K562 (cell line): ENCODE measurements around the gene MPND. TPM values are rescaled to one million over a fixed set of nuclear protein-coding genes. Genes with fewer than 3 reads are reported as not detected.

Experiments
- ARNT ChIP-seq, 2 experiments: fragments of 450-650 bp; IDR thresholded peaks; 2 replicates each; pipeline ENCODE4 v1.6.1; 2016; ENCODE audit warnings: mild to moderate bottlenecking in 1 of 2
- CBFB ChIP-seq: sonication (generic); formaldehyde crosslinking; IDR thresholded peaks from 2 replicates; pipeline ENCODE4 v1.4.0; 2020; ENCODE audit warnings: mild to moderate bottlenecking, missing genetic modification reagents
- E2F1 ChIP-seq: sonication (generic); formaldehyde crosslinking; IDR thresholded peaks from 2 replicates; pipeline ENCODE4 v1.8.1; 2023; ENCODE audit warnings: mild to moderate bottlenecking, missing genetic modification reagents, moderate library complexity
- FOSL1 ChIP-seq: fragments of 200-800 bp; sonication (Bioruptor generic); conservative IDR thresholded peaks from 2 replicates; pipeline ENCODE4 v1.6.1; 2016; ENCODE audit warnings: missing genetic modification characterization, missing compliant biosample characterization
- HMG20B ChIP-seq: fragments of 250-450 bp; sonication (Bioruptor Pico); IDR thresholded peaks from 2 replicates; pipeline ENCODE4 v1.5.0; 2021; ENCODE audit warnings: mild to moderate bottlenecking
- NFIX ChIP-seq: fragments of 250-450 bp; sonication (Bioruptor Pico); IDR thresholded peaks from 2 replicates; pipeline ENCODE4 v1.4.0; 2020; ENCODE audit warnings: low read depth, mild to moderate bottlenecking, moderate library complexity
- POLR2AphosphoS5 ChIP-seq: IDR thresholded peaks from 2 replicates; pipeline ENCODE4 v1.6.1; 2011; ENCODE audit warnings: mild to moderate bottlenecking, low read depth, low read length, moderate library complexity; ENCODE audit not compliant: control insufficient read depth, insufficient read depth
- RBM22 ChIP-seq: fragments of 200-400 bp; formaldehyde crosslinking; IDR thresholded peaks from 2 replicates; pipeline ENCODE4 v1.6.1; 2018; ENCODE audit warnings: low read length, low read depth; ENCODE audit not compliant: poor library complexity, severe bottlenecking
- SMARCE1 ChIP-seq: fragments of 450-650 bp; IDR thresholded peaks from 2 replicates; pipeline ENCODE4 v1.7.1; 2016; ENCODE audit warnings: mild to moderate bottlenecking
- TCF7L2 ChIP-seq: fragments of 150-350 bp; IDR thresholded peaks from 2 replicates; pipeline ENCODE4 v1.6.1; 2016; ENCODE audit warnings: low read depth, mild to moderate bottlenecking, low read length, moderate library complexity
- TRIM28 ChIP-seq: fragments of 450-650 bp; IDR thresholded peaks from 2 replicates; pipeline ENCODE4 v1.6.1; 2017
- XRCC4 ChIP-seq: IDR thresholded peaks from one replicate; pipeline ENCODE4 v1.6.1; 2011; ENCODE audit not compliant: insufficient read depth, insufficient read length; ENCODE audit errors: extremely low read depth
- ZHX1 ChIP-seq: fragments of 150-350 bp; conservative IDR thresholded peaks from 2 replicates; pipeline ENCODE4 v1.6.1; 2014; ENCODE audit warnings: low read length
- ZNF449 ChIP-seq: fragments of 250-450 bp; sonication (Bioruptor Pico); IDR thresholded peaks from 2 replicates; pipeline ENCODE4 v1.8.0; 2022; ENCODE audit warnings: moderate library complexity, mild to moderate bottlenecking, inconsistent platforms
- ZNF655 ChIP-seq: fragments of 250-450 bp; sonication (Bioruptor Pico); IDR thresholded peaks from 2 replicates; pipeline ENCODE4 v1.5.0; 2021
- polyA plus RNA-seq, 8 experiments: library from polyadenylated mRNA; depleted of rRNA in 4 of 8; stranded (reverse) in 5 of 8; unstranded in 3 of 8; fragments of >200 nt; fragmentation: Nextera tagmentation in 2 of 8; fragmentation: Illumina TruSeq in 1 of 8; extraction: Ambion mirVana in 2 of 8; extraction: Trizol in 1 of 8; gene quantifications; 2 replicates each; pipeline versions ENCODE4 v1.2.1 to v1.2.3, GENCODE V29; 2011 to 2014; ENCODE audit warnings: inconsistent platforms in 1 of 8, missing spikeins in 1 of 8
- total RNA-seq, 7 experiments: library from RNA; depleted of rRNA in 6 of 7; stranded (reverse); fragments of >200 nt in 6 of 7; fragmentation: Illumina TruSeq in 2 of 7; extraction: Trizol in 2 of 7; gene quantifications; 2 replicates each; pipeline versions ENCODE4 v1.2.1 to v1.2.3, GENCODE V29; 2011 to 2021; ENCODE audit warnings: low replicate concordance in 1 of 7

The MPND gene
- total and polyA plus RNA-seq, 9 of the 15 experiments (the other 6 are each of a cell fraction or from before 2014, with no cell fraction given): 0.25 to 14.0 (median 3.9) TPM

- TF ChIP-seq SMARCE1 (no peak), POLR2AphosphoS5 (peak; percentile 61), TCF7L2 (no peak), ZNF655 (CRISPR knock-in tag) (no peak), ARNT (IDR thresholded peaks at IDR 0.05) (no peak), ZNF449 (CRISPR knock-in tag) (no peak), FOSL1 (tag) (no peak; the same call in 1 of the 2 replicates), XRCC4 (no peak), TRIM28 (peak; percentile 73; the same call in 1 of the 2 replicates), NFIX (CRISPR knock-in tag) (no peak), E2F1 (CRISPR knock-in tag) (peak; percentile 98), CBFB (CRISPR knock-in tag) (no peak), ZHX1 (peak; percentile 98), HMG20B (no peak), RBM22 (peak; percentile 35)
Observed at GRCh38 chr19:4402171-4403004, 59.0 kb downstream of the MPND start, which contains the start of gene CHAF1A (continued).
